Mesodermal cell (in vitro differentiated cells): Measurements from ENCODE around the gene TXNRD2.

Source experiments
- H3K27ac ChIP-seq: 2 replicates; pipeline ENCODE4 v1.7.0; 2013; ENCODE audit warnings: mild to moderate bottlenecking, low read depth, low read length, moderate library complexity; ENCODE audit not compliant: severe bottlenecking
- H3K36me3 ChIP-seq: 2 replicates; pipeline ENCODE4 v1.7.1; 2013; ENCODE audit warnings: mild to moderate bottlenecking, low read length, moderate library complexity; ENCODE audit not compliant: control insufficient read depth, insufficient read depth
- H3K4me1 ChIP-seq: one replicate; pipeline ENCODE4 v1.7.1; 2013; ENCODE audit warnings: mild to moderate bottlenecking, low read length; ENCODE audit not compliant: insufficient read depth, control insufficient read depth, poor library complexity, severe bottlenecking
- H3K4me3 ChIP-seq: 2 replicates; pipeline ENCODE4 v1.7.0; 2013; ENCODE audit warnings: low read length, control low read depth, mild to moderate bottlenecking; ENCODE audit not compliant: insufficient read depth, poor library complexity, severe bottlenecking; ENCODE audit errors: extremely low read depth
- H3K9me3 ChIP-seq: 2 replicates; pipeline ENCODE4 v1.7.1; 2013; ENCODE audit warnings: mild to moderate bottlenecking, low read length, moderate library complexity; ENCODE audit not compliant: control insufficient read depth
- WGBS, 2 experiments: methylation state at CpG; one replicate each; pipeline ENCODE4 v1.1.5; 2013; ENCODE audit warnings: missing lambda C conversion rate in 2 of 2; ENCODE audit not compliant: insufficient coverage in 2 of 2; 5-methylcytosine and 5-hydroxymethylcytosine counted together

Gene TXNRD2

GRCh38 chr22:19978748-19979147 is 37.1 kb upstream of the TXNRD2 start:
- WGBS, 2 experiments, result 97 to 98% methylated on average over 17 of the region's 17 CpGs
- Histone ChIP-seq H3K4me3 (no peak overlapping the region), H3K4me1 (peaks cover 4% of the 10 kb centered on the region), H3K36me3 (peaks cover 17% of the 10 kb centered on the region), H3K27ac (no peak overlapping the region), H3K9me3 (no peaks in the 10 kb centered on the region)

DNA sequence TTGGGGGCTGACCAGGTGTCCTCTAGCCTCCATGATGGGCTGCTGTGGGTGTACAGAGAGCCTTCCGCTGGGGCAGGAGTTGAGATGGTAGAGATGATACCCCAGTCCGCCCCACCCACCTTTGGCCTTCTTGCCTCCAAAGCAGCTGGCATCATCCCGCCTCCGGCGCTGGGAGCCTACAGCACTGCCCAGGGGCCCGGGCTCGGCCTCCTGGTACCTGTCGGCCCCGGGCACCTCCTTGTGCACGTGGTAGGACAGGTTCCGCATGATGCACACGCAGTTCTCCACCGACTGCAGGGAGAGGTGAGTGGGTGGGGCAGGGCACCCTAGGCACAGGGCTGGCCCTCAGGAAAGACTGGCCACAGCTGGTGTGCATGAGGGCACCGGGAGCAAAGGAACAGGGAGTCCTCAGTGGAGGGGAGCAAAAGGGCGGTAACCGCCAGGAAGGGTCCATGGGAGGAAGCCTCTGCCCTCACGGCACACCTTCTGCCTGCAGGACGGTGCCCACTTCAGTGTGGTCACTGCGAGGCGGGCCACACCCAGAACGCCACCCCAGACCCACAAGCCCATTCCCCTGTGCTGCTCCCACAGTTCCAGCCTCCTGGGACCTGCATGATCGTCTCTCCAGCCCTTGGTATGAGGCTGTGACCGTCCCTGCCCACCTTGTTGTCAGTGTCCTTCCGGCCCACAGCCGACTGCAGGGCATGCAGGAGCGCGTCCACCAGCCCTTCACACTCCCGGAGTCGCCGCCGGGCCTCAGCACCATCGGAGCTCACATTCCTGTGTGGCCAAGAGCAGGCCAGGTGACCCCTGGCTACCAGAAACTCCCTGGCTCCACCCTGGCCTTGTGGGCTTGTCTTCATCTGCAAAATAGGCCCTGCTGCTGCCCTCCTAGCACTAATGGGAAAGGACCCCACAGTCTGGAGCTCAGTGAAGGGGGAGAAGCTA is 36.0 kb upstream of the TXNRD2 start:
- Histone ChIP-seq H3K27ac (no peak overlapping the region), H3K36me3 (peaks cover 23% of the 10 kb centered on the region), H3K4me3 (no peak overlapping the region), H3K9me3 (no peaks in the 10 kb centered on the region), H3K4me1 (peaks cover 3% of the 10 kb centered on the region)
- 95 to 96% methylated on average over 31 to 32 of the region's 32 CpGs for WGBS, 2 experiments

- peaks cover 32% of the 10 kb centered on the region for H3K36me3 ChIP-seq
Measured at GRCh38 chr22:19976671-19977070, 35.1 kb upstream of the TXNRD2 start.

DNA sequence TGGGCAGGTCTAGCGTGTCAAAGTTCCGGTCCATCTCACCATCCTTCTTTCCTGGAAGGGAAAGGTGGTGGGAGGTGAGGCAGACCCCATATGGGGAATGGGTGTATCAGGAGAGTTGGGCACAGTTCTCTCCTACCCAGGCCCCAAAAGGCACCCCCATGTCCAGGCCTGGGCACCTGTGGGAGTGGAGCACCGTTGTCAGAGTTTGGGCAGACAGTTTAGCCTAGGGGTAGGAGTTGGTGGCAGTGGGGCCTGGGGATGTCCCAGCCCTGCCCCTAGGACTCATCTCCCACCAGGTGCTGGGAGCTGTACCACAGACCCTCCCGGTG is 34.1 kb upstream of the TXNRD2 start:
- peaks cover 3% of the 10 kb centered on the region for H3K4me1 ChIP-seq
- H3K36me3 ChIP-seq, result peaks cover 31% of the 10 kb centered on the region
- WGBS, 2 experiments, result 80 to 100% methylated on average over 2 of the region's 4 CpGs
- no peak overlapping the region for H3K4me3 ChIP-seq
- no peaks in the 10 kb centered on the region for H3K9me3 ChIP-seq
- H3K27ac ChIP-seq, result no peak overlapping the region

More at GRCh38 chr22:19976671-19977070, 35.1 kb upstream of the TXNRD2 start:
- H3K4me3 ChIP-seq, result no peak overlapping the region
- WGBS, 2 experiments, result 100% methylated on average over 1 of the region's 3 CpGs; no CpG with 5 or more reads in 1 of the 2 experiments
- H3K9me3 ChIP-seq, result no peaks in the 10 kb centered on the region
- no peak overlapping the region for H3K27ac ChIP-seq
- H3K4me1 ChIP-seq, result peaks cover 3% of the 10 kb centered on the region

DNA sequence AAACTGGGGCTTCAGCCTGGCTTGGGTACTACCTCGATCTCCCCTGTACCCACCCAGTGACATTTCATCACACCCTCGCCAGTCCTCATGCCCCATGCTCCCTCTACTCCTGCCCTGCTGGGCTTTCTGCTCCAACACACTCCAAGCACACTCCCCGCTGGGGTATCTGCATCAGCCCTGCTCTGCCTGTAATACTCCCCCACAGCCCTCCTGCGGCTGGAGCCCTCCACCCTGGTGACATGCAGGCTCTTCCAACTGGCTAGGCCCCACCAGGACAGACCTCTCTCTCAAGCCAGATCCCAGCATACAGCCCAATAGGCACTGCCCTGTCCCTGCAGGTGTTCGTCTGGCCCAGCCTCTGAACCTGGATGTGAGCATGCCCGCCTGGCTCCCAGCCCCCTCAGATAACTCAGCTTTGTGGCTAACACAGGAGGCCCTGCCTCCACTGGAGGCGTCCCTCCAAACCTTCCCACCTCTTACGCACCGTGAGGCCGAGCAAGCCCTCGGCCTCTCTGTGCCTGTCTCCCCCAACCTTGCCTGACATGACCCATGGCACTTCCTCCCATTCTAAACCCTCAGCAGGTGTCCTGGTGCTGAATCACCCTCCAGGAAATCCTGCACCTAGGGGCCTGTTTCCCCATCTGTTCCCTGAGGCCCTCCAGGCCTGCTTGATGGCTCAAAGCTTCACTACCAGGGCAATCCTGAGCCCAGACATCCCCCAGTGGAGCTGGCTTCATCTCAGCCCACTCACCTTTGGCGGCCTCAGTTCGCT is 33.5 kb upstream of the TXNRD2 start:
- Histone ChIP-seq H3K9me3 (no peaks in the 10 kb centered on the region), H3K36me3 (peaks cover 30% of the 10 kb centered on the region), H3K4me3 (no peak overlapping the region), H3K4me1 (peaks cover 3% of the 10 kb centered on the region), H3K27ac (peak overlapping the region; percentile 42)
- WGBS, 2 experiments, result 73 to 87% methylated on average over 8 to 10 of the region's 13 CpGs

- peaks cover 28% of the 10 kb centered on the region for H3K36me3 ChIP-seq
- H3K4me3 ChIP-seq, result no peak overlapping the region
- no peak overlapping the region for H3K27ac ChIP-seq
- no peaks in the 10 kb centered on the region for H3K9me3 ChIP-seq
- H3K4me1 ChIP-seq, result peaks cover 3% of the 10 kb centered on the region
- WGBS, 2 experiments, result 41 to 53% methylated on average over 6 of the region's 11 CpGs
Measured at GRCh38 chr22:19974268-19974861, 32.7 kb upstream of the TXNRD2 start.

DNA sequence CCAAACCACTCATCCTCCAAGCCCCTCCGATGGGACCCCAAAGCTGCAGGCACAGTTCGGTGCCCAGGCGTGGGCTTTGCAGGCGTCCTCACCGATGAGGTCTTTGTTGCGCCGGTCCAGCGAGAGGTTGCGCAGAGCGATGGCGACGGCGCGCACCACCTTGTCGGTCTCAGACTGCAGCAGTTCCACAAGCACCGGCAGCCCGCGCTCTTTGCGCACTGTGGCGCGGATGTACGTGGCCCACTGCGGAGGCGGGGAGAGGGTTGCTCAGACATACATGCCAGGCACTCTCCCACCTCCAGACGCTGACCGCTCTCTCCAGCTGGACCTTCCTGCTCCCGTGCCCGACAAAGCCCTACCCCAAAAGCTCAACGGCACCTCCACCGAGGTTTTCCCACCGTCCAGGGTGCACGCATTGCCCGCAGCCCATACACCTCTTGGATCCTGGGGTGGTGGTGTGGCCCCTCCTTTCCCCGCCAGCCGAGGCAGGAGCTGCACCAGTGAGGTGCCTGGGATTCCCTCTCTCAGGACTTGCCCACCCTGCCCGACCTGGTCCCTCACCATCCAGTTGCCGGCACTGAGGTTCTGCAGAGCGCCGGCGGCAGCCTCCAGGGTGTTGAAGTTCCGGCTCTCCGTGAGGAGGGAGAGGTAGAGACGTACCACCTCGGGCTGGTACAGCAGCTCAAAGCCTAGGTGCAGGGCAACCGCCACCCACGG is 32.1 kb upstream of the TXNRD2 start:
- WGBS, 2 experiments, result 97% methylated on average over 36 to 37 of the region's 46 CpGs
- H3K36me3 ChIP-seq, result peaks cover 28% of the 10 kb centered on the region
- H3K27ac ChIP-seq, result no peak overlapping the region
- H3K4me3 ChIP-seq, result no peak overlapping the region
- no peaks in the 10 kb centered on the region for H3K9me3 ChIP-seq
- peaks cover 3% of the 10 kb centered on the region for H3K4me1 ChIP-seq

- 96% methylated on average over 40 to 50 of the region's 50 CpGs for WGBS, 2 experiments
- Histone ChIP-seq H3K4me3 (no peak overlapping the region), H3K4me1 (peaks cover 3% of the 10 kb centered on the region), H3K9me3 (no peaks in the 10 kb centered on the region), H3K27ac (no peak overlapping the region), H3K36me3 (peaks cover 29% of the 10 kb centered on the region)
Measured at GRCh38 chr22:19972652-19973550, 31.3 kb upstream of the TXNRD2 start.

DNA sequence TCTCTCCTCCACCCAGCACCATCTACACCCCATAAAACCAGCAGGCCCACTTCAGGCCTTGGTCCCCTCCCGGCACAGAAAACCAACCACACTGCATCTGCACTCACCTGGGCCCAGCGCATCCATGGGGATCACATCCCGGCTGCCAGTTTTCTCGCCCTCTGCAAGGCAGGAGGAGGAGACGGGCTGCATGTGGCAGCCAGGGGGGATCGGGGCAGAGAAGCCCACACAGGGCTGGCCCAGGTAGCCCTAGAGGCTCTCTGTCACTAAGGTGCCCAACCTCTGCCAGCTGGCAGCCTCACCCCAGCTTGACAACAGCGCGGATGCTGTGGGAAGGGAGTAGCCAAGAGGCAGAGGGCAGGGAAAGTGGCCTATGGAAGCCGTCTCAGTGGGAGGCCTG is 30.6 kb upstream of the TXNRD2 start:
- peaks cover 5% of the 10 kb centered on the region for H3K4me1 ChIP-seq
- no peak overlapping the region for H3K27ac ChIP-seq
- 93 to 98% methylated on average over 8 of the region's 9 CpGs for WGBS, 2 experiments
- H3K9me3 ChIP-seq, result no peaks in the 10 kb centered on the region
- H3K4me3 ChIP-seq, result no peak overlapping the region
- peaks cover 27% of the 10 kb centered on the region for H3K36me3 ChIP-seq
